DLD1 (cell line): ENCODE results near the gene IL22RA2.

Source experiments
- in situ Hi-C: cut with HindIII; loops from 2 replicates; pipeline ENCODE4 v1.10.0; 2017; ENCODE audit warnings: low sequenced_read_pairs

Gene IL22RA2

GRCh38 chr6:137167702-137168377, 5.6 kb downstream of the IL22RA2 start:
- in situ Hi-C loops: no loop called here

GRCh38 chr6:137166247-137167098, 7.0 kb downstream of the IL22RA2 start:
- in situ Hi-C loops: no loop called here

- in situ Hi-C loops: no loop called here
Measured at GRCh38 chr6:137165375-137166246, 7.8 kb downstream of the IL22RA2 start.

- in situ Hi-C loops: no loop called here
Measured at GRCh38 chr6:137163732-137164318, 9.6 kb downstream of the IL22RA2 start.

GRCh38 chr6:137162692-137163306, 10.6 kb downstream of the IL22RA2 start:
- in situ Hi-C loops: no loop called here

GRCh38 chr6:137161949-137162348, 11.5 kb downstream of the IL22RA2 start:
- in situ Hi-C loops: no loop called here

GRCh38 chr6:137160763-137161162, 12.7 kb downstream of the IL22RA2 start:
- in situ Hi-C loops: no loop called here

GRCh38 chr6:137159912-137160311, 13.5 kb downstream of the IL22RA2 start:
- in situ Hi-C loops: no loop called here

- in situ Hi-C loops: no loop called here
Measured at GRCh38 chr6:137157601-137158000, 15.8 kb downstream of the IL22RA2 start.

GRCh38 chr6:137156650-137157049, 16.8 kb downstream of the IL22RA2 start:
- in situ Hi-C loops: no loop called here

GRCh38 chr6:137155830-137156229, 17.6 kb downstream of the IL22RA2 start:
- in situ Hi-C loops: no loop called here

- in situ Hi-C loops: no loop called here
Measured at GRCh38 chr6:137150072-137150471, 23.4 kb downstream of the IL22RA2 start.

- in situ Hi-C loops: no loop called here
Measured at GRCh38 chr6:137149035-137149393, 24.4 kb downstream of the IL22RA2 start.

GRCh38 chr6:137148306-137149034, 25.0 kb downstream of the IL22RA2 start:
- in situ Hi-C loops: no loop called here

GRCh38 chr6:137147195-137147594, 26.2 kb downstream of the IL22RA2 start:
- in situ Hi-C loops: no loop called here

GRCh38 chr6:137146206-137146605, 27.2 kb downstream of the IL22RA2 start:
- in situ Hi-C loops: no loop called here

GRCh38 chr6:137145421-137145820, 28.0 kb downstream of the IL22RA2 start:
- in situ Hi-C loops: no loop called here

- in situ Hi-C loops: no loop called here
Measured at GRCh38 chr6:137136065-137136464, 37.4 kb downstream of the IL22RA2 start.

GRCh38 chr6:137134483-137134882, 39.0 kb downstream of the IL22RA2 start:
- in situ Hi-C loops: no loop called here

GRCh38 chr6:137133122-137133521, 40.3 kb downstream of the IL22RA2 start:
- in situ Hi-C loops: no loop called here
